MCF 10A (cell line): ENCODE measurements around the gene TMEFF1. TPM values are rescaled to one million over a fixed set of nuclear protein-coding genes. Genes with fewer than 3 reads are reported as not detected.

Experiments
- BruUV-seq: library from RNA; stranded (reverse); fragments of 400-500 nt; replicated peaks from 2 replicates; lab custom pipeline; 2021; lab: Mats Ljungman, UMichigan
- CTCF ChIA-PET: fragments of 300-600 bp; sonication (Branson Sonifier 250); formaldehyde crosslinking; extraction: SDS; loops from one replicate; lab custom pipeline; 2021; ENCODE audit warnings: antibody characterized with exemption, inconsistent platforms; lab: Yijun Ruan, JAX
- POLR2A ChIA-PET: fragments of 300-600, 350-650 bp; sonication (Branson Sonifier 250); formaldehyde crosslinking; extraction: SDS; loops from one replicate; lab custom pipeline; 2020; ENCODE audit warnings: antibody characterized with exemption, inconsistent platforms; lab: Yijun Ruan, JAX
- DNase-seq: peaks from one replicate; pipeline ENCODE4 v3.0.0-alpha.2; 2018; ENCODE audit not compliant: unreplicated experiment
- H3K27ac Mint-ChIP-seq: one replicate; pipeline ENCODE4 v1.8.0; 2022; ENCODE audit warnings: mild to moderate bottlenecking, low read depth, mixed read lengths; ENCODE audit not compliant: unreplicated experiment
- H3K27me3 Mint-ChIP-seq: one replicate; pipeline ENCODE4 v1.8.0; 2022; ENCODE audit warnings: mixed read lengths; ENCODE audit not compliant: insufficient read depth, unreplicated experiment
- H3K36me3 Mint-ChIP-seq: one replicate; pipeline ENCODE4 v1.8.0; 2022; ENCODE audit warnings: mild to moderate bottlenecking, moderate library complexity, mixed read lengths; ENCODE audit not compliant: insufficient read depth, unreplicated experiment
- H3K4me1 Mint-ChIP-seq: one replicate; pipeline ENCODE4 v1.8.0; 2022; ENCODE audit warnings: mixed read lengths; ENCODE audit not compliant: insufficient read depth, unreplicated experiment
- H3K4me3 Mint-ChIP-seq: one replicate; pipeline ENCODE4 v1.8.0; 2022; ENCODE audit warnings: mild to moderate bottlenecking, moderate library complexity, mixed read lengths; ENCODE audit not compliant: unreplicated experiment
- H3K9me3 Mint-ChIP-seq: one replicate; pipeline ENCODE4 v1.8.0; 2022; ENCODE audit warnings: mixed read lengths; ENCODE audit not compliant: unreplicated experiment
- CTCF ChIP-seq: fragments of 200-600 bp; IDR thresholded peaks from one replicate; pipeline ENCODE4 v1.8.0; 2022; ENCODE audit warnings: antibody characterized with exemption, mild to moderate bottlenecking; ENCODE audit not compliant: unreplicated experiment
- intact Hi-C: fragments of 100-400 bp; cut with micrococcal nuclease; formaldehyde crosslinking; loops from 2 replicates; pipeline ENCODE4 v1.14.1; 2022
- total RNA-seq: library from RNA; stranded (reverse); gene quantifications from 2 replicates; pipeline ENCODE4 v1.2.3, GENCODE V29; 2022

The TMEFF1 gene
- total RNA-seq, 1 experiment from 2014 or later = 0.28 TPM

GRCh38 chr9:100465761-100466160 is 7.2 kb upstream of the TMEFF1 start:
- DNase-seq = no peak
- BruUV-seq = no TSS peak
- Mint-ChIP-seq H3K4me3 (no peak overlapping the region), H3K27ac (no peak overlapping the region), H3K9me3 (no peaks in the 10 kb centered on the region), H3K27me3 (no peaks in the 10 kb centered on the region), H3K36me3 (no peaks in the 10 kb centered on the region), H3K4me1 (no peaks in the 10 kb centered on the region)
- ChIA-PET CTCF (interaction anchor here (0.5 to 2.0 kb wide), 6 partner anchors 8 to 244 kb away, joined by 3 to 6 read pairs (median 4); no protein-coding TSS in a partner anchor), POLR2A (interaction anchor here (0.6 kb wide), 1 partner anchor 38 kb away, joined by 4 read pairs; no protein-coding TSS in a partner anchor)
- intact Hi-C loops = no loop called here
- TF ChIP-seq CTCF = no peak

DNA sequence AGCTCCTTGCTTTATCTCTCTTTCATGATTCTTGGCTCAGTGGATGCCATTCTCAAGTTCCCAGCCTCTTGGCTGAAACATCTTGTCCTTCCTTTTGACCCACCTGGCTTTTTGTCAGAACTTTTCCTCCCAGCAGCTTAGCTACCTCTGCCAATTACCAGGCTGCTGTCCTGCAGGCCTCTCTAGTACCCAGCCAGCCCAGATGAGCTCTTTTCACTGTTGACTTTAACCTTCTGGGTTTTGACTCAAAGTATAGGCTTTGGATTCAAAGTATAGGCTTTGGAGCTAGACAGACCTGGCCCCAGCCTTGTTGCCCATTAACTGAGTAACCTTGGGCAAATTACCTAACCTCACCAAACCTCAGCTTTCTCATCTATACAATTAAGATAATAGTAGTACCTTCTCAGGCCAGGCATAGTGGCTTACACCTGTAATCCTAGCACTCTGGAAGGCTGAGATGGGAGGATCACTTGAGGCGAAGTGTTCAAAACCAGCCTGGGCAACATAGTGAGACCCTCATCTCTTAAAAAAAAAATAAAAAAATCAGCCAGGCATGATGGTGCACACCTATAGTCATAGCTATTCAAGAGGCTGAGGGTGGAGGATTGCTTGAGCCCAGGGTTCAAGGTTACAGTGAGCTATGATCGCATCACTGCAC is 6.6 kb upstream of the TMEFF1 start:
- Mint-ChIP-seq H3K4me3 (no peak overlapping the region), H3K4me1 (no peaks in the 10 kb centered on the region), H3K36me3 (no peaks in the 10 kb centered on the region), H3K9me3 (no peaks in the 10 kb centered on the region), H3K27ac (no peak overlapping the region), H3K27me3 (no peaks in the 10 kb centered on the region)
- ChIA-PET POLR2A (interaction anchor here (0.6 to 0.7 kb wide), 2 partner anchors 28 to 38 kb away, joined by 3 to 4 read pairs; no protein-coding TSS in a partner anchor), CTCF (interaction anchor here (0.6 to 2.0 kb wide), 8 partner anchors 9 to 260 kb away, joined by 3 to 6 read pairs (median 3); no protein-coding TSS in a partner anchor)
- intact Hi-C loops = no loop called here
- no TSS peak for BruUV-seq
- no peak for TF ChIP-seq CTCF
- no peak for DNase-seq

- Mint-ChIP-seq H3K4me1 (no peaks in the 10 kb centered on the region), H3K27ac (no peak overlapping the region), H3K9me3 (no peaks in the 10 kb centered on the region), H3K27me3 (no peaks in the 10 kb centered on the region), H3K36me3 (no peaks in the 10 kb centered on the region), H3K4me3 (no peak overlapping the region)
- CTCF ChIA-PET = interaction anchor here (0.6 to 2.0 kb wide), 6 partner anchors 23 to 259 kb away, joined by 3 to 6 read pairs (median 4); no protein-coding TSS in a partner anchor
- DNase-seq = no peak
- intact Hi-C loops = no loop called here
- no TSS peak for BruUV-seq
- POLR2A ChIA-PET = interaction anchor here (0.7 kb wide), 1 partner anchor 29 kb away, joined by 3 read pairs; no protein-coding TSS in a partner anchor
- no peak for TF ChIP-seq CTCF
These were observed 6.1 kb upstream of the TMEFF1 start for GRCh38 chr9:100466829-100467221.

DNA sequence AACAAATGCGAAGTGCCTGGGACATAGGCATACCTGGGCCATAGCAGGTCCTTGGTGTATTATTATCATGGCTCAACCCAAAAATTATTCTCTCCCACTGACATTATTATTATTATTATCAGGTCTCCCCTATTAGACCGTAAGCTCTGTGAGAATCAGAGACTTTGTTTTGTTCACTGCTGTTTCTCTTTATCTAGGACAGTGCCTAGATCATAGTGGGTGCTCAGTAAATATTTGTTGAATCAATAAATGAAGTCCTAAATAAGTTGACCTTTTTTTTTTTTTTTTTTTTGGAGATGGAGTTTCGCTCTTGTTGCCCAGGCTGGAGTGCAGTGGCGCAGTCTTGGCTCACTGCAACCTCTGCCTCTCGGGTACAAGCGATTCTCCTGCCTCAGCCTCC is 4.9 kb upstream of the TMEFF1 start:
- no peak for DNase-seq
- no peak for TF ChIP-seq CTCF
- Mint-ChIP-seq H3K27me3 (no peaks in the 10 kb centered on the region), H3K9me3 (no peaks in the 10 kb centered on the region), H3K4me1 (no peaks in the 10 kb centered on the region), H3K36me3 (no peaks in the 10 kb centered on the region), H3K4me3 (no peak overlapping the region), H3K27ac (no peak overlapping the region)
- POLR2A ChIA-PET = no interaction called here
- no TSS peak for BruUV-seq
- intact Hi-C loops = no loop called here
- CTCF ChIA-PET = no interaction called here
